A673 (cell line): Measurements from ENCODE around the gene LRBA. TPM values are rescaled to one million over a fixed set of nuclear protein-coding genes. Genes with fewer than 3 reads are reported as not detected.
"Not testable (repeated sequence)": the region's sequence is repeated elsewhere in the genome, so short reads cannot be mapped to it uniquely, and the experiment has no call there.

Source experiments
- BruUV-seq: library from RNA; stranded (reverse); fragments of 400-500 nt; replicated peaks from 2 replicates; lab custom pipeline; 2021; lab: Mats Ljungman, UMichigan
- CTCF ChIA-PET: fragments of 300-600 bp; sonication (Branson Sonifier 250); formaldehyde crosslinking; loops from one replicate; lab custom pipeline; 2022; ENCODE audit warnings: antibody characterized with exemption; lab: Charles Lee
- POLR2A ChIA-PET: fragments of 300-600 bp; sonication (Branson Sonifier 250); formaldehyde crosslinking; loops from one replicate; lab custom pipeline; 2022; ENCODE audit warnings: antibody characterized with exemption; ENCODE audit not compliant: low non-redundant PET; lab: Charles Lee
- DNase-seq: peaks from one replicate; pipeline ENCODE4 v3.0.0-alpha.2; 2015; ENCODE audit warnings: low spot score
- H3K27ac ChIP-seq: fragments of 200-600 bp; sonication (generic); 2 replicates; pipeline ENCODE4 v1.5.1; 2016; ENCODE audit warnings: mixed run types, low read depth, mild to moderate bottlenecking, mixed read lengths, antibody characterized with exemption, low read length; ENCODE audit not compliant: poor library complexity, severe bottlenecking
- H3K27me3 ChIP-seq: fragments of 200-600 bp; sonication (generic); replicated peaks from 2 replicates; pipeline ENCODE4 v1.6.1; 2017; ENCODE audit warnings: mixed run types, low read depth, mild to moderate bottlenecking, mixed read lengths, antibody characterized with exemption, low read length; ENCODE audit not compliant: insufficient read depth, poor library complexity
- H3K36me3 ChIP-seq: fragments of 200-600 bp; sonication (generic); 2 replicates; pipeline ENCODE4 v1.6.1; 2016; ENCODE audit warnings: mixed run types, mild to moderate bottlenecking, mixed read lengths, antibody characterized with exemption, low read length; ENCODE audit not compliant: insufficient read depth, poor library complexity, severe bottlenecking
- H3K4me1 ChIP-seq: fragments of 200-600 bp; sonication (generic); 2 replicates; pipeline ENCODE4 v1.6.1; 2017; ENCODE audit warnings: mixed run types, mild to moderate bottlenecking, mixed read lengths, antibody characterized with exemption, low read length; ENCODE audit not compliant: insufficient read depth, poor library complexity, severe bottlenecking
- H3K4me3 ChIP-seq: fragments of 200-600 bp; sonication (generic); 2 replicates; pipeline ENCODE4 v1.5.1; 2016; ENCODE audit warnings: low read depth, mixed run types, mild to moderate bottlenecking, mixed read lengths, low read length; ENCODE audit not compliant: poor library complexity, severe bottlenecking
- H3K9me3 ChIP-seq: fragments of 200-600 bp; sonication (generic); 2 replicates; pipeline ENCODE4 v1.6.1; 2016; ENCODE audit warnings: mixed run types, low read depth, mild to moderate bottlenecking, mixed read lengths, antibody characterized with exemption, low read length; ENCODE audit not compliant: poor library complexity, severe bottlenecking
- EZH2 ChIP-seq: fragments of 200-600 bp; sonication (generic); IDR thresholded peaks from 2 replicates; pipeline ENCODE4 v1.6.1; 2017; ENCODE audit warnings: borderline replicate concordance, low read depth, mild to moderate bottlenecking, mixed read lengths, antibody characterized with exemption, low read length; ENCODE audit not compliant: poor library complexity, severe bottlenecking
- intact Hi-C: fragments of 100-400 bp; cut with micrococcal nuclease; formaldehyde crosslinking; loops from one replicate; pipeline ENCODE4 v1.10.0; 2022; ENCODE audit not compliant: unreplicated experiment
- total RNA-seq: library from RNA; stranded (reverse); gene quantifications from 2 replicates; pipeline ENCODE4 v1.2.3, GENCODE V29; 2021
- TF ChIP-seq, protein P1 (sequence below): fragments of 300-800, 200-600 bp; sonication (generic); conservative IDR thresholded peaks from 2 replicates; pipeline ENCODE4 v1.5.1; 2017; ENCODE audit warnings: low read depth, mild to moderate bottlenecking, antibody characterized with exemption, low read length, moderate library complexity, mixed read lengths

The LRBA gene
- total RNA-seq, 1 experiment from 2014 or later = 35.7 TPM

DNA sequence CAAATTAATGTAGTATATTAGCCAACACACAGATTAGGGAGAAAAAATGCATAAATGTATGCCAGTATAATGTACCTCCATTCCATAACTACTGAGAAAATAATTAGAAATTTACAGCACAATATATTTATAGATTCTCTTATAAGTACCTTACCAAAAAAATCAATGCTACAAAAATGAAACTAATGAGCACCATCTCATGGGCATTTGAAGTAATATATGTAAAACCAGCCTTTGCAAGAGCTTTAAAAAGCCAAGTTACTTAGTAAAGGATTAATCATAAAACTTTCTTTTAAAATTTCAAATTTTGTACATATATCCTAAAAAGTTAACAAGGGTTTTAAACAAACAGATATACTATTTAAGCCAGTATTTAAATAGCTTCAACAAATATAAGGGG is 43.2 kb downstream of the LRBA start:
- H3K4me3 ChIP-seq = peak overlapping the region; percentile 16
- BruUV-seq = no TSS peak
- peaks cover 24% of the 10 kb centered on the region for H3K4me1 ChIP-seq
- no peaks in the 10 kb centered on the region for H3K27me3 ChIP-seq
- peak overlapping the region; percentile 53 for H3K27ac ChIP-seq
- intact Hi-C loops = no loop called here
- peak; percentile 39 for DNase-seq
- H3K36me3 ChIP-seq = no peaks in the 10 kb centered on the region
- no peaks in the 10 kb centered on the region for H3K9me3 ChIP-seq
- CTCF ChIA-PET = no interaction called here
- POLR2A ChIA-PET = no interaction called here
- TF ChIP-seq, protein P1, sequence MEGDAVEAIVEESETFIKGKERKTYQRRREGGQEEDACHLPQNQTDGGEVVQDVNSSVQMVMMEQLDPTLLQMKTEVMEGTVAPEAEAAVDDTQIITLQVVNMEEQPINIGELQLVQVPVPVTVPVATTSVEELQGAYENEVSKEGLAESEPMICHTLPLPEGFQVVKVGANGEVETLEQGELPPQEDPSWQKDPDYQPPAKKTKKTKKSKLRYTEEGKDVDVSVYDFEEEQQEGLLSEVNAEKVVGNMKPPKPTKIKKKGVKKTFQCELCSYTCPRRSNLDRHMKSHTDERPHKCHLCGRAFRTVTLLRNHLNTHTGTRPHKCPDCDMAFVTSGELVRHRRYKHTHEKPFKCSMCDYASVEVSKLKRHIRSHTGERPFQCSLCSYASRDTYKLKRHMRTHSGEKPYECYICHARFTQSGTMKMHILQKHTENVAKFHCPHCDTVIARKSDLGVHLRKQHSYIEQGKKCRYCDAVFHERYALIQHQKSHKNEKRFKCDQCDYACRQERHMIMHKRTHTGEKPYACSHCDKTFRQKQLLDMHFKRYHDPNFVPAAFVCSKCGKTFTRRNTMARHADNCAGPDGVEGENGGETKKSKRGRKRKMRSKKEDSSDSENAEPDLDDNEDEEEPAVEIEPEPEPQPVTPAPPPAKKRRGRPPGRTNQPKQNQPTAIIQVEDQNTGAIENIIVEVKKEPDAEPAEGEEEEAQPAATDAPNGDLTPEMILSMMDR = no peak; the same call in 1 of the 2 replicates
- no peak for TF ChIP-seq EZH2

DNA sequence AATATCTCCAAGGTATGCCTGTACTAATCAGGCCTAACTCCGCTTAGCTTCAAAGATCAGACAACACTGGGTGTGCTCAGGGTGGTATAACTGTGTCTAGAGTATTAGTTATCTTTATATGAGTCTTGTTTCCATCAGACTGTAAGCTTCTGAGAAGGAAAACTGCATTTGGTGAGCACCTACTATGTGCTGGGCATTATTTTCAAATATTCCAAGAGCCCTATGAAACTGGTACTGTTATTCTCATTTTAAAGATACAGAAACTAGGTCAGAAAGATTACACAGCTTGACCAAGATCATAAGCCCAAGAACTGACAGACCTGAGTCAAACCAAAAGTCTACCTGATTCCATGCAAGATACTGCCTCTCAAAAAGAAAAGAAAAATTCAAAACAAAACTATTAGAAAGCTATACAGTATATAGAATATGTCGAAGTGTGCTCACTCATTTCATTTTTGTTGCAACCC is 44.4 kb downstream of the LRBA start:
- POLR2A ChIA-PET = interaction anchor here (0.7 kb wide), 1 partner anchor 270 kb away, joined by 3 read pairs; no protein-coding TSS in a partner anchor

DNA sequence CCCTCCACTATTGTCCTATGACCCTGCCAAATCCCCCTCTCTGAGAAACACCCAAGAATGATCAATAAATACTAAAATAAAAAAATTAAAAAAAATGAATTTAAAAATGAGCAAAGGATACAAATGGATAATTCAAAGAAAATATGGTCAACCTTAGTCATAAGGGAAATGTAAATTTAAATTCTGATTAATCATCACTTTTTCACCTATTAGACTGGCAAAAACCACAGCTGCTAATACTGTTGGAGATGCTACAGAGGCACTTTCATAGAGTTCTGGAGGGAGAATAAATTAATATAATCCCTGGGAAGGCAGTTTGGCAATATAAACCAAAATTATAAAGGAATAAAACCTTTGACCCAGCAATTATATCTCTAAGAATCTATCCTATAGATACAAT is 50.3 kb downstream of the LRBA start:
- Histone ChIP-seq H3K4me3 (no peak overlapping the region), H3K27ac (no peak overlapping the region), H3K27me3 (no peaks in the 10 kb centered on the region), H3K9me3 (no peaks in the 10 kb centered on the region), H3K4me1 (no peaks in the 10 kb centered on the region), H3K36me3 (no peaks in the 10 kb centered on the region)
- DNase-seq = no peak
- ChIA-PET POLR2A (no interaction called here), CTCF (no interaction called here)
- BruUV-seq = no TSS peak
- TF ChIP-seq, protein P1 = no peak
- TF ChIP-seq EZH2 = no peak
- intact Hi-C loops = loop anchor here (10.0 kb wide), 1 partner anchor 670 kb away; no protein-coding TSS in a partner anchor

More for the DNA sequence above, 44.4 kb downstream of the LRBA start:
- intact Hi-C loops = no loop called here
- CTCF ChIA-PET = no interaction called here
- TF ChIP-seq, protein P1 = no peak
- TF ChIP-seq EZH2 = no peak
- H3K4me1 ChIP-seq = peaks cover 24% of the 10 kb centered on the region
- H3K36me3 ChIP-seq = no peaks in the 10 kb centered on the region
- no TSS peak for BruUV-seq
- no peak for DNase-seq
- no peaks in the 10 kb centered on the region for H3K27me3 ChIP-seq
- H3K4me3 ChIP-seq = no peak overlapping the region
- no peaks in the 10 kb centered on the region for H3K9me3 ChIP-seq
- H3K27ac ChIP-seq = peak overlapping the region; percentile 14

DNA sequence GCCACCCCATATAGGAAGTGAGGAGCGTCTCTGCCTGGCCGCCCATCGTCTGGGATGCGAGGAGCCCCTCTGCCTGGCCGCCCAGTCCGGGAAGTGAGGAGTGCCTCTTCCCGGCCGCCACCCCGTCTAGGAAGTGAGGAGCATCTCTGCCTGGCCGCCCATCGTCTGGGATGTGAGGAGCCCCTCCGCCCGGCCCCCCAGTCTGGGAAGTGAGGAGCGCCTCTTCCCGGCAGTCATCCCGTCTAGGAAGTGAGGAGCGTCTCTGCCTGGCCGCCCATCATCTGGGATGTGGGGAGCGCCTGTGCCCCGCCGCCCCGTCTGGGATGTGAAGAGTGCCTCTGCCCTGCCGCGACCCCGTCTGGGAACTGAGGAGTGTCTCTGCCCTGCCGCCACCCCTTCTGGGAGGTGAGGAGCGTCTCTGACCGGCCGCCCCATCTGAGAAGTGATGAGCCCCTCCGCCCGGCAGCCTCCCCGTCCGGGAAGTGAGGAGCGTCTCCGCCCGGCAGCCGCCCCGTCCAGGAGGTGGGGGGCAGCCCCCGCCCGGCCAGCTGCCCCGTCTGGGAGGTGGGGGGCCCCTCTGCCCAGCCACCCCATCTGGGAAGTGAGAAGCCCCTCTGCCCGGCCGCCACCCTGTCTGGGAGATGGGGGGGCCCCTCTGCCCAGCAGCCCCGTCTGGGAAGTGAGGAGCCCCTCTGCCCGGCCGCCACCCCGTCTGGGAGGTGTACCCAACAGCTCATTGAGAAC is 51.3 kb downstream of the LRBA start:
- H3K4me1 ChIP-seq, H3K9me3 ChIP-seq, H3K4me3 ChIP-seq, H3K27me3 ChIP-seq, POLR2A ChIA-PET, CTCF ChIA-PET, DNase-seq, H3K27ac ChIP-seq, BruUV-seq, H3K36me3 ChIP-seq: not testable (repeated sequence)
- intact Hi-C loops = loop anchor here (10.0 kb wide), 1 partner anchor 669 kb away; no protein-coding TSS in a partner anchor
